Right cardiac atrium (tissue), 5 donors: Measurements from ENCODE around the gene TGM1. TPM values are rescaled to one million over a fixed set of nuclear protein-coding genes. Genes with fewer than 3 reads are reported as not detected.

Experiments
- ATAC-seq, 2 donors: fragments of 200-7000 bp; cut with Tn5 transposase; one replicate each; pipeline versions ENCODE4 v1.8.0 to v1.9.1; 2020; ENCODE audit warnings: moderate library complexity in 2 of 2, mild to moderate bottlenecking in 1 of 2
- DNase-seq, 3 donors: peaks; one replicate each; pipeline ENCODE4 v3.0.0-alpha.2; 2020
- H3K27ac ChIP-seq: one replicate; pipeline ENCODE4 v1.5.1; 2013; ENCODE audit warnings: mild to moderate bottlenecking, low read length, control low read depth, moderate library complexity
- H3K27me3 ChIP-seq: one replicate; pipeline ENCODE4 v1.6.1; 2013; ENCODE audit not compliant: control insufficient read depth, insufficient read depth
- H3K4me1 ChIP-seq: one replicate; pipeline ENCODE4 v1.6.1; 2013; ENCODE audit warnings: low read length; ENCODE audit not compliant: control insufficient read depth, insufficient read depth
- H3K4me3 ChIP-seq: one replicate; pipeline ENCODE4 v1.5.1; 2013; ENCODE audit warnings: low read length, control low read depth
- H3K9me3 ChIP-seq: one replicate; pipeline ENCODE4 v1.6.1; 2013; ENCODE audit warnings: low read length; ENCODE audit not compliant: control insufficient read depth
- WGBS: extraction: QIAGEN DNeasy Blood & Tissue Kit; methylation state at CpG from one replicate; pipeline ENCODE4 v1.1.7; 2013; 5-methylcytosine and 5-hydroxymethylcytosine counted together
- intact Hi-C, 4 donors: fragments of 100-400 bp; cut with DNase I; formaldehyde crosslinking; loops; one replicate each; pipeline versions ENCODE4 v1.11.0 to v1.14.0; 2022 to 2023
- polyA plus RNA-seq: library from polyadenylated mRNA; stranded (reverse); fragments of 200-250 nt; gene quantifications from one replicate; pipeline ENCODE4 v1.2.3, GENCODE V29; 2013
- total RNA-seq, 4 donors: library from RNA; stranded (reverse); fragmentation: NEBNext Ultra II Directional; extraction: Animal tissue kit (Norgen Biotek cat#: 25700); gene quantifications; one replicate each; pipeline ENCODE4 v1.2.1, GENCODE V29; 2021
- donor health status: healthy with polysubstance abuse.
- donor health status: DM: no; HTN: yes; CAD: no.
- donor health status: DM: no; HTN: no; CAD: no.
- donor health status: DM: no; HTN: yes; CAD: no; lungs with severe emphysema.
- donor health status: DM: yes; HTN: yes; CAD: no.

The TGM1 gene
- total and polyA plus RNA-seq, 5 donors, result 0.16 to 2.0 (median 0.40) TPM

DNA sequence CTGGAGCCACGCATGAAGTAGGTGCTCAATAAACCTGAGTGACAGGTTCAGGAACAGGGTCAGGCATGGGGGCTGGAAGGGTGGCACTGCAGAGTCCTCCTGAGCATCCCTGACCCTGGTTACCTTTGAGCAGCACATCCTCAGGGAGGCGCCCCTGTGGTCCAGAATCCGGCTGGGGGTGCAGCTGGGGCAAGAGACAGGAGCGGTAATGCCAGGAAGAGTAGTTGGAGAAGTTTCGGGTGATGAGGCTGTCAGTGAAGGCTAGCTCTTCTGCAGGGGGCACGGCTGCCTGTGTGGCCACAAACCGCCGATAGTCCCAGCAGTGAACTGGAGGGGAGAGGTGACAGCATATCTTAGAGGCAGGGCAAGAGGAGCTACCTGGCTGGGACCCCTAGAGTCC, 6.4 kb upstream of the TGM1 start:
- Histone ChIP-seq H3K27me3 (no peaks in the 10 kb centered on the region), H3K9me3 (no peaks in the 10 kb centered on the region), H3K4me1 (no peaks in the 10 kb centered on the region), H3K4me3 (no peak overlapping the region), H3K27ac (no peak overlapping the region)
- ATAC-seq (no peak), DNase-seq (peak in 1 of 3 donors; percentile 32)
- intact Hi-C loops, result no loop called here
- WGBS, result 94% methylated on average over 8 of the region's 8 CpGs

DNA sequence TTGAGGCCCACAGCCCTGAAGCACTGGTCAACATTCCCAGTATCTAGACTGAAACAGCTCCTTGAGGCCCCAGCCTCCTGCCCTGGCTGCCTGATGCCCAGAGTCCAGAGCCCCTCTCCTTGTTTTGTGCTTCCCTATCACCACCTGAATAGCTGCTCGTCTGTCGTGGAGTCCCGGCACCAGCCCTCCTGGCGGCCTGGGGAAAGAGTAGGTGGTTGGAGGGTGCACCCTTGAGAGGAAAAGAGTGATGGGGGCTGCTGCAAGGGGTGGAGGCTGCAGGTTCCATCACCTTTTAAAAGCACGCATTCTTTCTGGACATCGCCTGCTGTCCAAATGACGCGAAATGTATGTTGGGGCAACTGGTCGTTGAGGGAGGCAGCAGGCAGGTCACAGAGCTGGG, 5.2 kb upstream of the TGM1 start:
- 86% methylated on average over 9 of the region's 9 CpGs for WGBS
- Histone ChIP-seq H3K4me3 (no peak overlapping the region), H3K9me3 (no peaks in the 10 kb centered on the region), H3K27ac (no peak overlapping the region), H3K4me1 (no peaks in the 10 kb centered on the region), H3K27me3 (no peaks in the 10 kb centered on the region)
- intact Hi-C loops, result no loop called here
- ATAC-seq (no peak), DNase-seq (peak in 1 of 3 donors; percentile 5)

DNA sequence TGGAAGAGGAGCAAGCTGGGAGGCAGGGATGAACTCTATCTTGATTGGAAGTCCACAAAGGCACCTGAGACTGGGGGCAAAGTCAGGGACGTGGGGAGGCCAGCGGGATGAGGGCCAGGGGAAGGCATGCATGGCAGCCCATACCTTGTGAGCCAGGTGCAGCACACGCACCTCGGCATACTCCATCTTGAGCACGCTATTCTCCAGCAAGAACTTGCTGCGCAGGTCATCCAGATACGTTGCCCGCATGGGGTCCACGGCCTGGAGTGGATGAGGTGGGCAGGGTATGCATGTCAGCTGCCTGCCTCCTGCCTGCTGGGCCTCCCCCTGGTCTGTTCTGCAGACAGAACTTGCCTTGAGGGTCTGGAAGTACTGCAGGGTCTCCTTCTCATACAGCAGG, 4.5 kb upstream of the TGM1 start:
- H3K9me3 ChIP-seq, result no peaks in the 10 kb centered on the region
- no peak overlapping the region for H3K27ac ChIP-seq
- WGBS, result 91% methylated on average over 9 of the region's 9 CpGs
- no peaks in the 10 kb centered on the region for H3K4me1 ChIP-seq
- no peak overlapping the region for H3K4me3 ChIP-seq
- ATAC-seq, result no peak
- intact Hi-C loops, result no loop called here
- no peaks in the 10 kb centered on the region for H3K27me3 ChIP-seq
- peak in 1 of 3 donors; percentile 36 for DNase-seq

DNA sequence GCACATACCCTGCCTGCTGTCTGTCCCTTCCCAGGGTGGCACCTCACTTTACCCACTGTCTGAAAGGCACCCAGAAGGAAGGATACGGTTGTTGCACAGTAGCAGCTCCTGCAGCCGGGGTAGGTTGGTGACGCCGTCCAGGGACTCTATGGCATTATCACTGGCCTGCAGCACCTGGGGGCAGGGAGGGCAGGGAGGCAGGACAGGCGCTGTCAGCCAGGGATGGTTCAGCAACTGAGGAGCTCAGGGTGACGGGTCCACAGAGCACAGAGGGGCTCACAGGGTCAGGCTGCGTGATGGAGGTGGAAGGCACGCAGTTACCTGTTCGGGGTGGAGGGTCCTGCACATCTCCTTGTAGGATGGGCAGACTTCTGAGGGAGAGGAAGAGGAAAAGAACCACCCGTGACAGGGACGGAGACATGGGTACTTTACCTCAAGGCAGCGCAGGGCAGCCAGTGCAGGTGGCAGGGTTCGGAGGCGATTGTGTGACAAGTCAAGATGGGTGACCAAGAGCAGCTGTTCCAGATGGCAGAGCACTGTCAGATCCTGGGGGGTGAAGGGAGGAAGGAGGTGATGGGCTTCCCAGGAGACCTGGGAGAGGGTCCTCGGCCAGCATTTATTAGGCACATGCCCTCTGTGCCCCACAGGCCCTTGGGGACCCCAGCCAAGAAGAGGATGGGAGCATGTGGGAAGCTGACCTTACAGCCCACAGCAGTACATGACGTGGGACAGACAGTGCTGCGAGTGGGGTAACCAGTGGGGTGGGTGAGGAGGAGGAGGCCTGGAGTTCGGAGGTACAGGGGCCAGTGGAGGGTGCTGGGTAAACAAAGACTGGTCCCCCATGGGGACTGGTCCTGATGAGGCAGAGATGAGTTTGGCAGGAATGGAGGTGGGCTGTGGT, 3.6 kb upstream of the TGM1 start:
- WGBS, result 89% methylated on average over 18 of the region's 18 CpGs
- no peak for ATAC-seq
- no peak overlapping the region for H3K4me3 ChIP-seq

DNA sequence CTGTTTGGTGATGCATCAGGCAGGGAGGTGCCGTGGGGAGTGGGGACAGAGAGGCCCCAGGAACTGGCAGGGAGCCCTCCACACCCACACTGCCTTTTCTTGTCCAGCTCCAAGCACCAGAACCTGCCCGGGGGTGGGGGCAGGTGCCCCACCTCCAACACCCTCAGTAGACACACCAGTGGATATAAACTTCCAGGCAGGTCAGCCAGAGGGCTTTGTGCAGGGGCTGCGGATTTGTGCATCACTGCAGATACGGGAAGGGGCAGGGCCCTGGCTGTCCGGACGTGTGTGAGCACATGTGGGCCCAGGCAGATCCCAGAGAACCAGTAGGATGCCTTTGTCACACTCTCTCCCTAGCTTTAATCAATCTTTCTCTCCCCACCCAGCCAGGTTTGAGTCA, 1.3 kb upstream of the TGM1 start:
- DNase-seq, result peak in 1 of 3 donors; percentile 43
- intact Hi-C loops, result no loop called here
- no peak overlapping the region for H3K27ac ChIP-seq
- no peak for ATAC-seq
- 68% methylated on average over 6 of the region's 6 CpGs for WGBS
- H3K4me3 ChIP-seq, result no peak overlapping the region
- H3K27me3 ChIP-seq, result no peaks in the 10 kb centered on the region
- H3K4me1 ChIP-seq, result no peaks in the 10 kb centered on the region
- no peaks in the 10 kb centered on the region for H3K9me3 ChIP-seq

More for the DNA sequence above, 3.6 kb upstream of the TGM1 start:
- DNase-seq, result peak in 1 of 3 donors; percentile 22
- Histone ChIP-seq H3K27ac (no peak overlapping the region), H3K9me3 (no peaks in the 10 kb centered on the region), H3K27me3 (no peaks in the 10 kb centered on the region), H3K4me1 (no peaks in the 10 kb centered on the region)
- intact Hi-C loops, result no loop called here

DNA sequence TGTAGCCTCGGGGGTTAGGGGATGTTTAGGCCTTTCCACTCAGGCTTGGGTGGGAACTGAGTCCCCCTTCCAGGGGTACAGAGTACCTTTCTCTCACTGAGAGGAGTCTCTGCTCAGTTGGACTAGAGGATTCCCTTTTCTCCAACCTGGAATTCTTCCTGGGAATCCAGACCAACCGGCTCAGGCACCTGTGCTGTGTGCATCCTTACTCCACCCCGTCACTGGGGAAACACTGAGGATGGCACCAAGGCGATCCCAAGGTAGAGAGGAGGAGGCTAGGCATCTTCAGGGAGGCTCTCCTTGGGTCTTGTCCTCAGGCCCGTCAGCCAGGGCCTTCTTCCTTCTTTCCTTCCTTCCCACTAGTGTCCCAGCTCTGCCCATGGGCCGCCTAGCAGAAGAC, 871 bp upstream of the TGM1 start:
- WGBS, result 73% methylated on average over 6 of the region's 6 CpGs
- intact Hi-C loops, result no loop called here
- H3K4me1 ChIP-seq, result no peaks in the 10 kb centered on the region
- H3K27ac ChIP-seq, result no peak overlapping the region
- no peak overlapping the region for H3K4me3 ChIP-seq
- ATAC-seq, result no peak
- no peaks in the 10 kb centered on the region for H3K27me3 ChIP-seq
- DNase-seq, result no peak
- no peaks in the 10 kb centered on the region for H3K9me3 ChIP-seq

DNA sequence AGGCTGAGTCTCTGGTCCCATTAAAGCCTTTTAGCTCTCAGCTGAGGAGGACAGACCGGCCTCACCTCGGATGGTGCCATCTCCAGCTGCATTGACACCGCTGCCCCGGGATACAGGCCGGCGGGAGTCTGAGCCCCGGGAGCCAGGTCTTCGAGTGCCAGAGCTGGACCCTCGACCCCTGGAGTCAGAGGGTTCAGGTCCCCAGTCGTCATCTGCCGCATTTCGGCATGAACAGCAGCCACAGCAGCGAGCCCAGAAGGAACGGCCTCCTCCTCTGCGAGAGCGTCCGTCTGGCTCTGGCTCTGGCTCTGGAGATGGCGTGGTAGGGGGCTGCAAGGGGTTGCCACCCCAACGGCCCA, 1.0 kb downstream of the TGM1 start:
- Histone ChIP-seq H3K4me3 (no peak overlapping the region), H3K27me3 (no peaks in the 10 kb centered on the region), H3K4me1 (no peaks in the 10 kb centered on the region), H3K9me3 (no peaks in the 10 kb centered on the region), H3K27ac (no peak overlapping the region)
- DNase-seq (peak in 1 of 3 donors; percentile 44), ATAC-seq (no peak)
- intact Hi-C loops, result no loop called here
- 89% methylated on average over 19 of the region's 19 CpGs for WGBS

DNA sequence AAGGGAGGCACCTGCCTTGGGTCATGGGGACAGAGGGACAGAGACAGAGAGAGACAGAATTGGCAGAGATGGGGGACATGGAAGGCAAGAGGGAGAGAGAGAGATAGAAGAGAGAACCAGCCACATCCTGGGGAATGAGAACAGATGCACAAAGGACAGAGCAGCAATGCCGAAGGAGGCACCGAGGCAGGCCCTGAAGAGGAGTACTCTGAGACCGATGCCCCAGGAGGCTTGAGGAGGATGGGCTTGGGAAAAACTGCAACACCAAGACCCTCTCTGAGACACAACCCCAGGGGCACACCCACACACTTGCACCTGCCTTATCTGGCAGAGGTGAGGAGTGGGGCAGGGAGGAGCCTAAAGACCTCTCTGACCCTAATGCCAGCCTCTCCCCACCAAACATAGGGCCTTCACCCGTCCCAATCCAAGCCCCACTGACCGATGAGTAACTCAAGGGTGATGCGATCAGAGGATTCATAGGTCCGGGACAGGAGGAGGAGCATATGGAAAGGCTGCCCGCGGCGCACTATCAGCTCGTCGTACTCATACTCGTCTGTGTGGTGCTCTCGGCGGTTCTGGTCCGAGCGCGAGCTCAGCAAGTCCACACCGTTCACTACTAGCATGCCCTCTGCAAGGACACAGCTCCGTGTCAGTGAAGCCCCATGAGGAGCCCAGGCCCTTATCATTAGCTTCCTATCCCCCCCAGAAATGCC, 1.6 kb downstream of the TGM1 start:
- no peak for DNase-seq
- Histone ChIP-seq H3K4me1 (no peaks in the 10 kb centered on the region), H3K27ac (no peak overlapping the region), H3K4me3 (no peak overlapping the region), H3K9me3 (no peaks in the 10 kb centered on the region), H3K27me3 (no peaks in the 10 kb centered on the region)
- 90% methylated on average over 20 of the region's 20 CpGs for whole genome bisulfite sequencing
- intact Hi-C loops, result no loop called here
- no peak for ATAC-seq

DNA sequence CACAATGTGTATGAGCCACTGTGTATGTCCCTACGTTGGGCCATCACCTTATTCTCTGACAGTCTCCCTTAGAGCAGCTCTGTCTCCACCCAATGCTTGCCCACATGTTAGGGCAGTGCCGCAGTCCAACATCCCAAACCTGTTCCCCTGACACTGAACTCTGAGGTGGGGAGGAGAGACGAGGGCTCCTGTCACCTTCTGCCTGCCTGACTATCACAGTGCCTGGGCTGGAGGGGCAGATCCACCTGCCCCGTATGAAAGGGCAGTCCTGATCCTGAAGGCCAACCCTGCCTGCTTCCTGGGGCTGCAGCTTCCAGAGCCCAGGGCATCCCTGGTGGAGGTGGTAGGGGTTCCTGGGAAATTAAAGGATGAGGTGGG, 2.2 kb downstream of the TGM1 start:
- no peak overlapping the region for H3K4me3 ChIP-seq
- no peaks in the 10 kb centered on the region for H3K9me3 ChIP-seq
- DNase-seq, result no peak

DNA sequence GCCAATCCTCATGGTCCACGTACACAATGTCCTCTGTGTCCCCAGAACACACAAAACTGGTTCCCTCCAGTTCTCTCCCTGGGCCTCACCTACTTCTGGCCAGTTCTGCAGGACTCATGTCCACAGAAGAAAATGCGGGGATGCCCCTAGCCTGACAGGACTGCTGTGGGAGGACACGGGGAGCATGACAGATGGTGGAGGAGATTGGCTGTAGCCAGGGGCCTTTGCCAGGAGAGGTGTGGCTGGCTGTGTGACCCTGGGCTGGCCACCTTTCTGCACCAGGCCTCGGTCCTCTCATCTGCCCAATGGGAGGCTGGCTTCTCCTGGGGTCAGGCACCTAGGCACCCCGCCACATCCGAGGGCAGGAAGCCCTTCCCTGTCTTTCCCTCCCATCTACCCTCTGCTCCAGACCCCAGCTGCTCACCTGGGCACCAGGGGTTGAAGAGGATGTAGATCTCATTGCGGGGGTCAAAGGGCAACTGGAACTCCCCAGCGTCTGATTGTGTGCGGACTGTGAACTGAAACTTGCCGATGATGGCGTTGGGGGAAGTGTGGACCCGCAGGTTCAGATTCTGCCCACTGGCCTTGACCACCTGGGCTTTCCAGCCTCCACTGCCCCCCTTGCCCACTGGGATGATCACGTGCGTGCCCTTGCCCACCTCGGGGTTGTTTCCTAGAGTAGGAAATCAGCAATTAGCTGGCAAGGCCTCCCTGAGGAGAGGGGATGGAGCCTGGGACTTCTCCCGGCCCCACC, 2.8 kb downstream of the TGM1 start:
- DNase-seq (no peak), ATAC-seq (no peak)
- no peaks in the 10 kb centered on the region for H3K9me3 ChIP-seq
- H3K4me1 ChIP-seq, result no peaks in the 10 kb centered on the region
- no peaks in the 10 kb centered on the region for H3K27me3 ChIP-seq
- H3K27ac ChIP-seq, result no peak overlapping the region
- intact Hi-C loops, result no loop called here
- H3K4me3 ChIP-seq, result no peak overlapping the region
- 86% methylated on average over 16 of the region's 16 CpGs for WGBS

More for the DNA sequence above, 2.2 kb downstream of the TGM1 start:
- 78% methylated on average over 4 of the region's 4 CpGs for WGBS
- intact Hi-C loops, result no loop called here
- no peaks in the 10 kb centered on the region for H3K4me1 ChIP-seq
- no peaks in the 10 kb centered on the region for H3K27me3 ChIP-seq
- no peak overlapping the region for H3K27ac ChIP-seq
- ATAC-seq, result no peak
